ENCODE data around the gene ACP2. TPM values are rescaled to one million over a fixed set of nuclear protein-coding genes. Genes with fewer than 3 reads are reported as not detected.

The ACP2 gene
- total RNA-seq, 1 experiment from 2014 or later = 18.7 TPM

DNA sequence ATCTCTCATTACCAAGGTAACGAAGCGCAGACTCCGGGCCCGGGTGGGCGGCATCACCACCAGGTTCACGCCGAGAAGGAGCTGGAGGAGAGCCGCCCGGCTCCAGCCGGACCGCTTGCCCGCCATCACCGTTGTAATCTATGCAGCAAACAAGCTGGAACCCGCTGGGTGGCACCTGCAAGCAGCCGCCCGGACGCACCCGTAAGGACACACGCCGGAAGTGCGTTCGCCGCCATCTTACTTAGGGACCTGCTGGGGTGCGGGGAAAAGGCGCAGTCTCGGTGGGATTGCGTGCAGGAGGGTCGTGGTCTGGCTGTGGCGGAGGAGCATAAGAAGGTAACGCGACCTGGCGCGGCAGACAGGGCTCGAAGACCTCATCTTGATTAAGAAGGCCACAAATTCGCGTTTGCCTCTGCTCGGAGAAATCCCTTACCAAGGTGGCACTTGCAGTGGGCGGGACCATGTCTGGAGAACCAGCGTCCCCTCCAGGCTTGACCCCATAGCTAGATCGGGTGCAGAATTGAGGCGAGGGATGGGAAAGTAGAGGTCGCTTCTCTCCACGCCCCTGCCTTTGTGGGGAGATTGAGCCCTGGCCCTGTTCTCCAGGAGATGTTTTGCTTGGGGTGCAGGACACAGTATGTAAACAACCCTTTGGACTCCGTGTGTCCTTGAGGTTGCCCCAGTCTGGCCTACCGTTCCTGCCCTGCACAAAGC lies at the start of gene ACP2 (continued):
- TF ChIP-seq, protein P1, sequence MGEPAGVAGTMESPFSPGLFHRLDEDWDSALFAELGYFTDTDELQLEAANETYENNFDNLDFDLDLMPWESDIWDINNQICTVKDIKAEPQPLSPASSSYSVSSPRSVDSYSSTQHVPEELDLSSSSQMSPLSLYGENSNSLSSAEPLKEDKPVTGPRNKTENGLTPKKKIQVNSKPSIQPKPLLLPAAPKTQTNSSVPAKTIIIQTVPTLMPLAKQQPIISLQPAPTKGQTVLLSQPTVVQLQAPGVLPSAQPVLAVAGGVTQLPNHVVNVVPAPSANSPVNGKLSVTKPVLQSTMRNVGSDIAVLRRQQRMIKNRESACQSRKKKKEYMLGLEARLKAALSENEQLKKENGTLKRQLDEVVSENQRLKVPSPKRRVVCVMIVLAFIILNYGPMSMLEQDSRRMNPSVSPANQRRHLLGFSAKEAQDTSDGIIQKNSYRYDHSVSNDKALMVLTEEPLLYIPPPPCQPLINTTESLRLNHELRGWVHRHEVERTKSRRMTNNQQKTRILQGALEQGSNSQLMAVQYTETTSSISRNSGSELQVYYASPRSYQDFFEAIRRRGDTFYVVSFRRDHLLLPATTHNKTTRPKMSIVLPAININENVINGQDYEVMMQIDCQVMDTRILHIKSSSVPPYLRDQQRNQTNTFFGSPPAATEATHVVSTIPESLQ (CRISPR knock-in tag; IDR thresholded peaks at IDR 0.05) = no peak
- TF ChIP-seq, protein P2, sequence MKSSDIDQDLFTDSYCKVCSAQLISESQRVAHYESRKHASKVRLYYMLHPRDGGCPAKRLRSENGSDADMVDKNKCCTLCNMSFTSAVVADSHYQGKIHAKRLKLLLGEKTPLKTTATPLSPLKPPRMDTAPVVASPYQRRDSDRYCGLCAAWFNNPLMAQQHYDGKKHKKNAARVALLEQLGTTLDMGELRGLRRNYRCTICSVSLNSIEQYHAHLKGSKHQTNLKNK (CRISPR knock-in tag; IDR thresholded peaks at IDR 0.05) = 0 out of 2 replicates have a peak, but pooled peaks have one; percentile 72
- TF ChIP-seq, protein P3, sequence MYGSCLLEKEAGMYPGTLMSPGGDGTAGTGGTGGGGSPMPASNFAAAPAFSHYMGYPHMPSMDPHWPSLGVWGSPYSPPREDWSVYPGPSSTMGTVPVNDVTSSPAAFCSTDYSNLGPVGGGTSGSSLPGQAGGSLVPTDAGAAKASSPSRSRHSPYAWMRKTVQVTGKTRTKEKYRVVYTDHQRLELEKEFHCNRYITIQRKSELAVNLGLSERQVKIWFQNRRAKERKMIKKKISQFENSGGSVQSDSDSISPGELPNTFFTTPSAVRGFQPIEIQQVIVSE (CRISPR knock-in tag; IDR thresholded peaks at IDR 0.05; ENCODE audit: borderline replicate concordance) = no peak
- TF ChIP-seq, protein P4, sequence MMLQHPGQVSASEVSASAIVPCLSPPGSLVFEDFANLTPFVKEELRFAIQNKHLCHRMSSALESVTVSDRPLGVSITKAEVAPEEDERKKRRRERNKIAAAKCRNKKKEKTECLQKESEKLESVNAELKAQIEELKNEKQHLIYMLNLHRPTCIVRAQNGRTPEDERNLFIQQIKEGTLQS (CRISPR knock-in tag; conservative IDR thresholded peaks at IDR 0.05) = no peak
- TF ChIP-seq ZNF671 (CRISPR knock-in tag; IDR thresholded peaks at IDR 0.05) = no peak
- TF ChIP-seq, protein P5, sequence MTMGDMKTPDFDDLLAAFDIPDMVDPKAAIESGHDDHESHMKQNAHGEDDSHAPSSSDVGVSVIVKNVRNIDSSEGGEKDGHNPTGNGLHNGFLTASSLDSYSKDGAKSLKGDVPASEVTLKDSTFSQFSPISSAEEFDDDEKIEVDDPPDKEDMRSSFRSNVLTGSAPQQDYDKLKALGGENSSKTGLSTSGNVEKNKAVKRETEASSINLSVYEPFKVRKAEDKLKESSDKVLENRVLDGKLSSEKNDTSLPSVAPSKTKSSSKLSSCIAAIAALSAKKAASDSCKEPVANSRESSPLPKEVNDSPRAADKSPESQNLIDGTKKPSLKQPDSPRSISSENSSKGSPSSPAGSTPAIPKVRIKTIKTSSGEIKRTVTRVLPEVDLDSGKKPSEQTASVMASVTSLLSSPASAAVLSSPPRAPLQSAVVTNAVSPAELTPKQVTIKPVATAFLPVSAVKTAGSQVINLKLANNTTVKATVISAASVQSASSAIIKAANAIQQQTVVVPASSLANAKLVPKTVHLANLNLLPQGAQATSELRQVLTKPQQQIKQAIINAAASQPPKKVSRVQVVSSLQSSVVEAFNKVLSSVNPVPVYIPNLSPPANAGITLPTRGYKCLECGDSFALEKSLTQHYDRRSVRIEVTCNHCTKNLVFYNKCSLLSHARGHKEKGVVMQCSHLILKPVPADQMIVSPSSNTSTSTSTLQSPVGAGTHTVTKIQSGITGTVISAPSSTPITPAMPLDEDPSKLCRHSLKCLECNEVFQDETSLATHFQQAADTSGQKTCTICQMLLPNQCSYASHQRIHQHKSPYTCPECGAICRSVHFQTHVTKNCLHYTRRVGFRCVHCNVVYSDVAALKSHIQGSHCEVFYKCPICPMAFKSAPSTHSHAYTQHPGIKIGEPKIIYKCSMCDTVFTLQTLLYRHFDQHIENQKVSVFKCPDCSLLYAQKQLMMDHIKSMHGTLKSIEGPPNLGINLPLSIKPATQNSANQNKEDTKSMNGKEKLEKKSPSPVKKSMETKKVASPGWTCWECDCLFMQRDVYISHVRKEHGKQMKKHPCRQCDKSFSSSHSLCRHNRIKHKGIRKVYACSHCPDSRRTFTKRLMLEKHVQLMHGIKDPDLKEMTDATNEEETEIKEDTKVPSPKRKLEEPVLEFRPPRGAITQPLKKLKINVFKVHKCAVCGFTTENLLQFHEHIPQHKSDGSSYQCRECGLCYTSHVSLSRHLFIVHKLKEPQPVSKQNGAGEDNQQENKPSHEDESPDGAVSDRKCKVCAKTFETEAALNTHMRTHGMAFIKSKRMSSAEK (CRISPR knock-in tag; IDR thresholded peaks at IDR 0.05; ENCODE audit: borderline replicate concordance) = no peak
- TF ChIP-seq NR3C1 (CRISPR knock-in tag; conservative IDR thresholded peaks at IDR 0.05; ENCODE audit: low read depth) = no peak
- TF ChIP-seq, protein P6, sequence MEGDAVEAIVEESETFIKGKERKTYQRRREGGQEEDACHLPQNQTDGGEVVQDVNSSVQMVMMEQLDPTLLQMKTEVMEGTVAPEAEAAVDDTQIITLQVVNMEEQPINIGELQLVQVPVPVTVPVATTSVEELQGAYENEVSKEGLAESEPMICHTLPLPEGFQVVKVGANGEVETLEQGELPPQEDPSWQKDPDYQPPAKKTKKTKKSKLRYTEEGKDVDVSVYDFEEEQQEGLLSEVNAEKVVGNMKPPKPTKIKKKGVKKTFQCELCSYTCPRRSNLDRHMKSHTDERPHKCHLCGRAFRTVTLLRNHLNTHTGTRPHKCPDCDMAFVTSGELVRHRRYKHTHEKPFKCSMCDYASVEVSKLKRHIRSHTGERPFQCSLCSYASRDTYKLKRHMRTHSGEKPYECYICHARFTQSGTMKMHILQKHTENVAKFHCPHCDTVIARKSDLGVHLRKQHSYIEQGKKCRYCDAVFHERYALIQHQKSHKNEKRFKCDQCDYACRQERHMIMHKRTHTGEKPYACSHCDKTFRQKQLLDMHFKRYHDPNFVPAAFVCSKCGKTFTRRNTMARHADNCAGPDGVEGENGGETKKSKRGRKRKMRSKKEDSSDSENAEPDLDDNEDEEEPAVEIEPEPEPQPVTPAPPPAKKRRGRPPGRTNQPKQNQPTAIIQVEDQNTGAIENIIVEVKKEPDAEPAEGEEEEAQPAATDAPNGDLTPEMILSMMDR (IDR thresholded peaks at IDR 0.05) = no peak
- TF ChIP-seq, protein P7, sequence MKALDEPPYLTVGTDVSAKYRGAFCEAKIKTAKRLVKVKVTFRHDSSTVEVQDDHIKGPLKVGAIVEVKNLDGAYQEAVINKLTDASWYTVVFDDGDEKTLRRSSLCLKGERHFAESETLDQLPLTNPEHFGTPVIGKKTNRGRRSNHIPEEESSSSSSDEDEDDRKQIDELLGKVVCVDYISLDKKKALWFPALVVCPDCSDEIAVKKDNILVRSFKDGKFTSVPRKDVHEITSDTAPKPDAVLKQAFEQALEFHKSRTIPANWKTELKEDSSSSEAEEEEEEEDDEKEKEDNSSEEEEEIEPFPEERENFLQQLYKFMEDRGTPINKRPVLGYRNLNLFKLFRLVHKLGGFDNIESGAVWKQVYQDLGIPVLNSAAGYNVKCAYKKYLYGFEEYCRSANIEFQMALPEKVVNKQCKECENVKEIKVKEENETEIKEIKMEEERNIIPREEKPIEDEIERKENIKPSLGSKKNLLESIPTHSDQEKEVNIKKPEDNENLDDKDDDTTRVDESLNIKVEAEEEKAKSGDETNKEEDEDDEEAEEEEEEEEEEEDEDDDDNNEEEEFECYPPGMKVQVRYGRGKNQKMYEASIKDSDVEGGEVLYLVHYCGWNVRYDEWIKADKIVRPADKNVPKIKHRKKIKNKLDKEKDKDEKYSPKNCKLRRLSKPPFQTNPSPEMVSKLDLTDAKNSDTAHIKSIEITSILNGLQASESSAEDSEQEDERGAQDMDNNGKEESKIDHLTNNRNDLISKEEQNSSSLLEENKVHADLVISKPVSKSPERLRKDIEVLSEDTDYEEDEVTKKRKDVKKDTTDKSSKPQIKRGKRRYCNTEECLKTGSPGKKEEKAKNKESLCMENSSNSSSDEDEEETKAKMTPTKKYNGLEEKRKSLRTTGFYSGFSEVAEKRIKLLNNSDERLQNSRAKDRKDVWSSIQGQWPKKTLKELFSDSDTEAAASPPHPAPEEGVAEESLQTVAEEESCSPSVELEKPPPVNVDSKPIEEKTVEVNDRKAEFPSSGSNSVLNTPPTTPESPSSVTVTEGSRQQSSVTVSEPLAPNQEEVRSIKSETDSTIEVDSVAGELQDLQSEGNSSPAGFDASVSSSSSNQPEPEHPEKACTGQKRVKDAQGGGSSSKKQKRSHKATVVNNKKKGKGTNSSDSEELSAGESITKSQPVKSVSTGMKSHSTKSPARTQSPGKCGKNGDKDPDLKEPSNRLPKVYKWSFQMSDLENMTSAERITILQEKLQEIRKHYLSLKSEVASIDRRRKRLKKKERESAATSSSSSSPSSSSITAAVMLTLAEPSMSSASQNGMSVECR (CRISPR knock-in tag; IDR thresholded peaks at IDR 0.05; ENCODE audit: borderline replicate concordance) = peak; percentile 90; the same call in 1 of the 2 replicates
- TF ChIP-seq GABPB1 (CRISPR knock-in tag; IDR thresholded peaks at IDR 0.05) = peak; percentile 97
- TF ChIP-seq, protein P8, sequence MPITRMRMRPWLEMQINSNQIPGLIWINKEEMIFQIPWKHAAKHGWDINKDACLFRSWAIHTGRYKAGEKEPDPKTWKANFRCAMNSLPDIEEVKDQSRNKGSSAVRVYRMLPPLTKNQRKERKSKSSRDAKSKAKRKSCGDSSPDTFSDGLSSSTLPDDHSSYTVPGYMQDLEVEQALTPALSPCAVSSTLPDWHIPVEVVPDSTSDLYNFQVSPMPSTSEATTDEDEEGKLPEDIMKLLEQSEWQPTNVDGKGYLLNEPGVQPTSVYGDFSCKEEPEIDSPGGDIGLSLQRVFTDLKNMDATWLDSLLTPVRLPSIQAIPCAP (CRISPR knock-in tag; IDR thresholded peaks at IDR 0.05) = peak; percentile 89
- TF ChIP-seq, protein P9, sequence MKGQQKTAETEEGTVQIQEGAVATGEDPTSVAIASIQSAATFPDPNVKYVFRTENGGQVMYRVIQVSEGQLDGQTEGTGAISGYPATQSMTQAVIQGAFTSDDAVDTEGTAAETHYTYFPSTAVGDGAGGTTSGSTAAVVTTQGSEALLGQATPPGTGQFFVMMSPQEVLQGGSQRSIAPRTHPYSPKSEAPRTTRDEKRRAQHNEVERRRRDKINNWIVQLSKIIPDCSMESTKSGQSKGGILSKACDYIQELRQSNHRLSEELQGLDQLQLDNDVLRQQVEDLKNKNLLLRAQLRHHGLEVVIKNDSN (CRISPR knock-in tag; IDR thresholded peaks at IDR 0.05) = peak; percentile 66
- TF ChIP-seq, protein P10, sequence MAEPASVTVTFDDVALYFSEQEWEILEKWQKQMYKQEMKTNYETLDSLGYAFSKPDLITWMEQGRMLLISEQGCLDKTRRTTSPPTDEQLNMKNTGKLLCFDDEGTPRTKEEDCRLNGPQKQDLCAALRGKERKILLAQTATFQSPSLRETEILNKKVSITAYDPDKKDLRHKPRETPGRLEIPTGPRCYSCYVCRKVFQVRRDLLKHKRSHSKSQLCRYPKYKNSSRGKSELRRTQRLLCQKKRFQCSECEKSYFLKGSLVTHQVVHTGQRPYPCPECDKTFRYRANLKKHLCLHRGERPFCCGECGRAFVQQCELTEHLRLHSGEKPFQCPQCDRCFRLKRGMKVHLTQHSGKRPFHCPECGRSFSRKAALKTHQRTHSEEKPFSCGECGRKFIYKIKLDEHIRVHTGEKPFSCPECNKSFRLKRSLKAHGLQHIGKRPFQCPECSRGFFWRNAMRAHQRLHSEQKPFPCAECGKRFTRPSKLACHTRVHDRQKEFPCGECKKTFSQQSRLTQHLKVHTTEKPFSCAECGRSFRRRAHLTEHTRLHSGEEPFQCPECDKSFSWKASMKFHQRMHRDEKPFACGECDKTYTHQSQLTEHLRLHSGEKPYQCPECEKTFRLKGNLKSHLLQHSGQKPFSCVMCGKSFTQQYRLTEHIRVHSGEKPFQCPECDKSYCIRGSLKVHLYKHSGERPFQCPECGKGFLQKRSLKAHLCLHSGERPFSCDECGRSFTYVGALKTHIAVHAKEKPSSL (CRISPR knock-in tag; conservative IDR thresholded peaks at IDR 0.05) = no peak
- TF ChIP-seq SMAD3 (CRISPR knock-in tag; IDR thresholded peaks at IDR 0.05; ENCODE audit: borderline replicate concordance) = peak; percentile 97
- TF ChIP-seq, protein P11, sequence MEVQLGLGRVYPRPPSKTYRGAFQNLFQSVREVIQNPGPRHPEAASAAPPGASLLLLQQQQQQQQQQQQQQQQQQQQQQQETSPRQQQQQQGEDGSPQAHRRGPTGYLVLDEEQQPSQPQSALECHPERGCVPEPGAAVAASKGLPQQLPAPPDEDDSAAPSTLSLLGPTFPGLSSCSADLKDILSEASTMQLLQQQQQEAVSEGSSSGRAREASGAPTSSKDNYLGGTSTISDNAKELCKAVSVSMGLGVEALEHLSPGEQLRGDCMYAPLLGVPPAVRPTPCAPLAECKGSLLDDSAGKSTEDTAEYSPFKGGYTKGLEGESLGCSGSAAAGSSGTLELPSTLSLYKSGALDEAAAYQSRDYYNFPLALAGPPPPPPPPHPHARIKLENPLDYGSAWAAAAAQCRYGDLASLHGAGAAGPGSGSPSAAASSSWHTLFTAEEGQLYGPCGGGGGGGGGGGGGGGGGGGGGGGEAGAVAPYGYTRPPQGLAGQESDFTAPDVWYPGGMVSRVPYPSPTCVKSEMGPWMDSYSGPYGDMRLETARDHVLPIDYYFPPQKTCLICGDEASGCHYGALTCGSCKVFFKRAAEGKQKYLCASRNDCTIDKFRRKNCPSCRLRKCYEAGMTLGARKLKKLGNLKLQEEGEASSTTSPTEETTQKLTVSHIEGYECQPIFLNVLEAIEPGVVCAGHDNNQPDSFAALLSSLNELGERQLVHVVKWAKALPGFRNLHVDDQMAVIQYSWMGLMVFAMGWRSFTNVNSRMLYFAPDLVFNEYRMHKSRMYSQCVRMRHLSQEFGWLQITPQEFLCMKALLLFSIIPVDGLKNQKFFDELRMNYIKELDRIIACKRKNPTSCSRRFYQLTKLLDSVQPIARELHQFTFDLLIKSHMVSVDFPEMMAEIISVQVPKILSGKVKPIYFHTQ (CRISPR knock-in tag; IDR thresholded peaks at IDR 0.05) = no peak
